HG02970 (cell line): ENCODE data around the gene COX7A2.

Experiments
- ATAC-seq: cut with Tn5 transposase; IDR thresholded peaks from one replicate; pipeline ENCODE4 v1.9.1; 2021; ENCODE audit warnings: mild to moderate bottlenecking, moderate library complexity, moderate number of reproducible peaks; ENCODE audit not compliant: unreplicated experiment, low FRiP score

The COX7A2 gene

DNA sequence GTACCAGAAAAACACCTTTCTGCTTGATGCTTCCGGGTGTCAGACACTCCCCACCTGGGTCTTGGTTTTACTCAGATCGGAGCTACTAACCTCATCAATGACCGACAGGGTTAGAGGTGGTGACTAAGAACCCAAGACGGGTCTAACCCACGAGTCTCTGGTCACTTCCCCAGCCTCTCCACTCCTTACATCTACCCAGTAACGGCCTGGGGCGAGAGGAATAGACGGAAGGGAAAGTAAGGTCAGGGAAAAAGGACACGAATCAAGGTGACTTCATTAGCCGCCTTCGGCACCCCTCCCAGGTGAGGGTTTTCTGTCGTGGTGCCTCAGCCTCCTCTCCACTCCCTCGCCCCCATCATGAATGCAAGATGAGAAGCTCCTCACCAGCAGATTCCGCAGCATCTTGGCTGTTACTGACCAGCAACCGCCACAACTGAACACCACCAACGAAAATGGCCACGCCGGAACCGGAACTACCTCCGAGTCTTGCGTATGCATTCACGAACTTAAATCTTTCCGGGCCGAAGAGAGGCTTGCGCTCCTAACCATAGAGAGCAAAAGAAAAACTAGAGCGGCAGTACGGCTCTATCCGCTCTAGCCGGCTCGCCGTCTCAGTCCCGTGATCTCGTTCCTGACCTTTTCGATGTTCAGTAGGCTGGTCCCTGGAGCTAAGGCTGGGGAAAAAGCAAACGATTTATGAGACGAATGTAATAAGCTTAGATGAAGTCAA is at the start of gene COX7A2:
Gene COX7A2, minus strand, starts transcription at position 469 of the 730 bp plus-strand sequence. Its CDS starts 67 bp downstream, at position 402.
- ATAC-seq, result peak; percentile 96

GRCh38 chr6:75292555-75292954 is 49.0 kb upstream of the COX7A2 start:
- ATAC-seq, result no peak

GRCh38 chr6:75291744-75292143 is 48.1 kb upstream of the COX7A2 start:
- ATAC-seq, result no peak

DNA sequence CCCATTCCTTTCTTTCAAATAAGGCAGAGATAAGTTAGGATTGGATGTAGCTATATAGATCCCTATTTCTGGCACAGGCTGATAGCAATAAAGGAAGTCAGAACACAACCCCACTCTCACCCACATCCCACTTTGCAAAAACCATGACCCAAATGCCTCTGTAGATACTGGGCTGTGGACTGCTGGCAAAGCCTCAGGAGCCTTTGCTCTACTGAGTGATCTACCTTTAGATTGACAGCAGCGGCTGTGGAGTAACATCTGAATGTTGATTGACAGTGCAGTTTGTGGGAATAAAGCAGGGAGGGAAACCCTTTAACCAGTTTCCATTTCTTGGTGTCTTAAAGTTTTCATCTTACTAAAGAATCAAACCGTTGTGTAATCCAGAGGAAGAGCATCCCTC is 47.7 kb upstream of the COX7A2 start:
- ATAC-seq, result no peak

DNA sequence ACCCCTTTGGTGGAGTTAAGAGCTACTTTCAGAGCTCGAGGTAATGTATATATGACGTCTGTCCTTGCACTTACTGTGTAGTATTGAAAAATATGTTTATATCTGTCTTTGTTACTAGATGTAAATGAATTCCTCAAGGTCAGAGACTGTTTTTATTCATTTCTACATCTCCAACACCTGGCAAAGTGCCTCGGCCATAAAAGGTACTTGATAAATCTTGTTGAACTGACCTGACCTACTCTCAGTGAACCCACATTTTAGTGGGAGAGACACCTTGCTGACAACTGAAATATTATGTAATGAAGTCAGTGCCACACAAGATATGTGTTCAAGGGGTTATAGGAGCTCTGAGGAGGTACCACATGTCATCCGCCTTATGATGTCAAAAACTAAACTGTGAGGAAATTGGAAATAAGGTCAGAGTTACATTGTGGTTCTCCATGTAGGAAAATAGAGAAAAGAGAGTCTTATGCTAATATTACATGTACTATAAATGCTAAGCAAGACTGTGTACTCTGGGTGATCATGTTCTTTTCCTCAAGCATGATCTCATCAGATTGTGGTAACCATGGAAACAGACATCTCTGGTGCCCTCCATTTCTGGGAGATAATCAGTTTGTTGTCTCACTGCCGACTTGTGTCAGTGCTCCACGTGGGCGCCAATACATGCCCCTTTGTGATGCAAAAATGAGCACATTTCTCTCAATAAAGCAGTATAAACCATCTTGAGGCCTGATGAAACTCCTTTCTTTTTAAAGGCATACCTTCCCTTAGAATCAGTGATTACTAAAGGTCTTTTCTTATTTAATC is 46.7 kb upstream of the COX7A2 start:
- no peak for ATAC-seq

DNA sequence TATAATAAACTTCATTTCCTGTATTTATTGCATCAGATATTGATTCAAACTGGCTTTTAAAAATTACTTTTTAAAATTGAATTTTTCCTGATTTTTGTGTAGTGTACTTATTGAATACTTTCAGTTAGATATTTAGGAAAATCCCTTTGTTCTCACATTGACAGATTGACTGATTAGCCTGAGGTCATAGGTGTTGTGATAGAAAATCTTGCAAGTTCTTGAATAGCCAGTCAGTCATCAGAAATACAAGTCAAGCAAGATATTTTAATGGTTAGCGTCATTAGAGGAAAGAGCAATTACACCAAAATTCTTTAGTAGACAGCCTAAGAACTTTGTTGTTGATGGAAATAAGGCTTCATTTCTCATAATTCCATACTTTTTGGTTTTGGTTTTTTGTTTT is 44.4 kb upstream of the COX7A2 start:
- ATAC-seq, result no peak

DNA sequence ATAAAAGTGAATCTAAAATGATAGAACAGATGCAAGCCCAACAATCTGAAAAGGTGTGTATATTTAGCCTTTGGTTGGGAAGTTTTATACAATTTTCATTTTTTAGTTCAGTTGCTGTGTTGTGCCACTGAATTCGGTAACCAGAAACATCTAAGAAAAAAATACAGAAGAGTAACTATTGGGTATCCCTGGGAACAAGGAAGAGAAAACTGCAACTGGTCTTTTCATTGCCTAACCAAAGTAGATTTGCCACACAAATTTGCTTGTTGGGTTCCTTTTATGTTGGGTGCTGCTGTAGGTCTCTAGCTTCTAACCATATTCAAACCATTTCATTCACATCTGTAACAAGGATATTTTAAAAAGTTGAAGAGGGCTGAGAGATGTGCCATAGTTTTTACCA is 43.8 kb upstream of the COX7A2 start:
- ATAC-seq, result no peak

GRCh38 chr6:75286955-75287354 is 43.4 kb upstream of the COX7A2 start:
- ATAC-seq, result no peak

GRCh38 chr6:75285283-75285639 is 41.7 kb upstream of the COX7A2 start:
- peak; percentile 5 for ATAC-seq

GRCh38 chr6:75284632-75285282 is 41.2 kb upstream of the COX7A2 start, which contains the start of gene TMEM30A:
Gene TMEM30A, minus strand, starts transcription at chr6:75284792. Its CDS starts 154 bp downstream, at chr6:75284638.
- ATAC-seq, result peak; percentile 95

DNA sequence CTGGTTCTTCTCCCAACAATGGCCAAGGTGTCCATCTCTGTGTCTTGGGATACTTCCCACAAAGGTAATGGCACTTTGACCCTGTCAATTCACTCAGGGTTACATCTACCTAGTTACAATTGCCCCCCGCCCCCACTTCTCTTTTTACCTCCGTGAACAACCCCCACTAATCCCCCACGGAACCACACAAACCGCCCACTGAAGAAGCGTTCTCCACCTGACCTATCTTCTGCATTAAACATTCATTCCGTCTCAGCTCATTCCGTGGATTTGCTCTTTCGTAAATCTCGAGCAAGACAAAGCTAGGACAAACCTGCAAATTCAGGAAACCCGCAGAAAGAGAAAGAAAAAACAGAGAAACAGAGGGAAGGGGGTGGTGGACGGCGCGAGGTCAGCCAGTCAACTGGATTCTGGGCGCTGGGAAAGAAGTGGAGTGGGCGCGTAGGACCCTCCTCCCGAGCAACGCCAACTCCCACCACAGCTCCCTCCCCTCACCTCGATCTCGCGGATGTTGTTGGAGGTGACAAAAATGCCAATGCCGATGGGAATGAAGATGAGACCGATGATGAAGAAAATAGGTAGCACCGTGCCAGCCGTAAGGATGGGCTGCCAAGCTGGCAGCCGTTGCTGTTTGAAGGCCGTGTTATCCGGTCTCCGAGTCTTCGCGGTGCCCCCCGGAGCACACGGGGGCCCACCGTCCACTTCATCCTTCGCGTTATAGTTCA is 40.5 kb upstream of the COX7A2 start:
- no peak for ATAC-seq

DNA sequence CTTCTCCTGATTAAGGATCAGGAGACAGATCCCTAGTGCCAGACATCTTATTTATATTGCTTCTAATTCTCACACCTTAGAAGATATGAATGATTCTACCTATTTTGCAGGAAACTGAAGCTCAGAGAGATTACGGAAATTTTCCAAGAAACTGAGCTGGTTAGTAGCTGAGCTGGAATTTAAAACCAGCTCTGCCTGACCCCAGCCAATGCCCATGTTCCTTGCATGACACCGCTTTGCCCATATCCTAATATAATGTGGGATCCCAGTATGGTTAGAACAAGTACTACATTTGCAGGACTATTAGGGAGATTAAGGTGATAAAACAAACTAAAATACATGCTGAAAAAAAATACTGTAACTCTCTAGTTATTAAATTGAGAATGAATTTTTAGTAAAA is 39.1 kb upstream of the COX7A2 start:
- ATAC-seq, result no peak

GRCh38 chr6:75281653-75282052 is 38.1 kb upstream of the COX7A2 start:
- no peak for ATAC-seq

DNA sequence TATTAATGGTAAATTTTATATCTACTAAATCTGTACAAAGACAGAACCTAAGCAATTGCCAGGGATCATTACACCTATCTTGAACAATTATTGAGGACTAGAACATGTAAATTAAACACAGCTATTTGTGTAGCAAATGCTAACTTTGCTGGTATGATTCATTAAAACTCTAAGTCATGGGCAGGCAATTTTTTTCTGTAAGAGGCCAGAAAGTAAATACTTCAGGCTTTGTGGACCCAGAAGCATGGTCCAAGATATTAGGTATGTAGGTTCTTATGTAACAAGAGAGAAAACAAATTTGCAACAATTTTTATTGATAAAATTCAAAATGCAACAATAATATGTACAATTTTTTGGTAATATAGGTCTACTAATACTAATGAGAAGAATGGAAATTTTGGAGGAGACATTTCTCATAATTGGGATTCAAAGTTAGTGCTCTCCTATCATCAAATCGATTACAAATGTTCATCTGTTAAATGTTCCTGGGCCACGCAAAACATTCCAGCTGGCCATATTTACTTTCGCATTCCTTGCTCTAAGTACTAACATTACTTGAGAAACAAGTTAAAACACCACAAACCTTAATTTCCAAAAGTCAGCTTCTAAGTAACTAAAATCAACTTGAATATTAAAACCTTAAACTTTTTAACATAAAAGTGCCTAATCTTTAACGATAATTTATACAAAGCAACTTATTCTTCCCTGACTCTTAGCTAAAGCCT is 36.7 kb upstream of the COX7A2 start:
- no peak for ATAC-seq

- no peak for ATAC-seq
These were observed 35.8 kb upstream of the COX7A2 start for GRCh38 chr6:75279418-75279817.

GRCh38 chr6:75278474-75279077 is 35.0 kb upstream of the COX7A2 start:
- no peak for ATAC-seq

GRCh38 chr6:75275067-75275466 is 31.5 kb upstream of the COX7A2 start:
- no peak for ATAC-seq

- no peak for ATAC-seq
These were observed 29.4 kb upstream of the COX7A2 start for GRCh38 chr6:75273009-75273408.

DNA sequence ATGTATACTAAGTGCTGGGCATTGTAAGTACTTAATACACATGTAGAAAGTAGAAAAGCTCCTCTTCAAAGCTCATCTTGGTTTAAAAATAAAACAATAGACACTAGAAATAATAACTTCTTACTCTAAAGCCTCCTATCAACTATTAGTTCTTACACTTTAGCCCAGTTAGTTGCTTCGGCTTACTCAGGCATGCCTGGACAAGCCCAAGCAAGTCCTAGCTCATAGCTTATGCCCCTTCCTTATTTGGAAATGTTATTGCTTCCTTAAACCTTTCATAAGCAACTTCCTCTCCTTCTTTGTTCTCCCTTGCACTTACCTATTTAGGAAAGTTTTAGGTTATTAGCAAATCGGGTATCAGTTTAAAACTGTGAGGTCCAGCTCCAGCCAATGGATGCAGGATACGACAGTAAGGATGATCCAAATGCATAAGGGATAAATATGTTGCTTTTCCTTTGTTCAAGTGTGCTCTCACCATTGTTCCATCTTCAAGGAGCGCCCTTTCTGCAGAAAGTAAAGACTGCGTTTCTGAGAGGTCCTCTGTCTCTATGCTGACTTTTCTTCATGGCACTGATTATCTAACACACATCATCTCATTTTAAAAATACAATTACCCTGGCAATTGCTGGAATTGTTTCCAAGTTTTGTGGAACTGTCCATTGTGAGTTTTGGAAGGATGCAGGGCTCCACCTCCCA is 28.7 kb upstream of the COX7A2 start:
- no peak for ATAC-seq
